SJSA1 (cell line): Measurements from ENCODE around the gene LHX3. TPM values are rescaled to one million over a fixed set of nuclear protein-coding genes. Genes with fewer than 3 reads are reported as not detected.
"Not testable (repeated sequence)": the region's sequence is repeated elsewhere in the genome, so short reads cannot be mapped to it uniquely, and the experiment has no call there.

Source experiments
- DNase-seq, 2 experiments: peaks; one replicate each; pipeline ENCODE4 v3.0.0-alpha.2; 2015 to 2020; ENCODE audit warnings: low spot score in 2 of 2, low read depth in 1 of 2
- H3K27ac ChIP-seq: fragments of 250-450 bp; sonication (Bioruptor Pico); 2 replicates; pipeline ENCODE4 v1.5.1; 2020; ENCODE audit warnings: mild to moderate bottlenecking, moderate library complexity
- H3K27me3 ChIP-seq: fragments of 250-450 bp; sonication (Bioruptor Pico); replicated peaks from 2 replicates; pipeline ENCODE4 v1.5.1; 2020; ENCODE audit warnings: mild to moderate bottlenecking, moderate library complexity
- H3K36me3 ChIP-seq: fragments of 250-450 bp; sonication (Bioruptor Pico); 2 replicates; pipeline ENCODE4 v1.5.1; 2020; ENCODE audit warnings: mild to moderate bottlenecking
- H3K4me1 ChIP-seq: fragments of 250-450 bp; sonication (Bioruptor Pico); replicated peaks from 2 replicates; pipeline ENCODE4 v1.6.1; 2021; ENCODE audit warnings: mild to moderate bottlenecking
- H3K4me3 ChIP-seq: fragments of 250-450 bp; sonication (Bioruptor Pico); 2 replicates; pipeline ENCODE4 v1.5.1; 2020; ENCODE audit warnings: mild to moderate bottlenecking
- H3K9me3 ChIP-seq: fragments of 250-450 bp; sonication (Bioruptor Pico); replicated peaks from 2 replicates; pipeline ENCODE4 v1.5.1; 2020; ENCODE audit warnings: mild to moderate bottlenecking
- total RNA-seq: library from RNA; depleted of rRNA; stranded (reverse); fragments of >200 nt; shearing (Covaris generic); gene quantifications from 2 replicates; pipeline ENCODE4 v1.2.3, GENCODE V29; 2014

The LHX3 gene
- total RNA-seq, 1 experiment from 2014 or later = not detected

- no peak overlapping the region for H3K4me3 ChIP-seq
- no peaks in the 10 kb centered on the region for H3K36me3 ChIP-seq
- peaks cover 13% of the 10 kb centered on the region for H3K4me1 ChIP-seq
- H3K9me3 ChIP-seq = no peaks in the 10 kb centered on the region
- no peak overlapping the region for H3K27ac ChIP-seq
- H3K27me3 ChIP-seq = no peaks in the 10 kb centered on the region
- no peak for DNase-seq
These were observed 32.8 kb upstream of the LHX3 start for GRCh38 chr9:136237486-136238341.

GRCh38 chr9:136236471-136237410, 31.8 kb upstream of the LHX3 start:
- H3K4me3 ChIP-seq, H3K36me3 ChIP-seq, H3K27me3 ChIP-seq, H3K27ac ChIP-seq, DNase-seq, H3K9me3 ChIP-seq: not testable (repeated sequence)
- peaks cover 21% of the 10 kb centered on the region for H3K4me1 ChIP-seq

GRCh38 chr9:136235709-136236455, 31.0 kb upstream of the LHX3 start:
- no peak overlapping the region for H3K4me3 ChIP-seq
- no peaks in the 10 kb centered on the region for H3K9me3 ChIP-seq
- H3K4me1 ChIP-seq = peaks cover 21% of the 10 kb centered on the region
- H3K27me3 ChIP-seq = no peaks in the 10 kb centered on the region
- no peaks in the 10 kb centered on the region for H3K36me3 ChIP-seq
- no peak for DNase-seq
- H3K27ac ChIP-seq = no peak overlapping the region

GRCh38 chr9:136235171-136235570, 30.2 kb upstream of the LHX3 start:
- Histone ChIP-seq H3K27ac (no peak overlapping the region), H3K27me3 (no peaks in the 10 kb centered on the region), H3K36me3 (no peaks in the 10 kb centered on the region), H3K9me3 (no peaks in the 10 kb centered on the region), H3K4me3 (no peak overlapping the region), H3K4me1 (peaks cover 21% of the 10 kb centered on the region)
- DNase-seq = no peak

GRCh38 chr9:136234597-136234996, 29.7 kb upstream of the LHX3 start:
- no peak overlapping the region for H3K4me3 ChIP-seq
- H3K27me3 ChIP-seq = no peaks in the 10 kb centered on the region
- no peaks in the 10 kb centered on the region for H3K9me3 ChIP-seq
- H3K27ac ChIP-seq = no peak overlapping the region
- no peak for DNase-seq
- H3K4me1 ChIP-seq = peaks cover 25% of the 10 kb centered on the region
- H3K36me3 ChIP-seq = no peaks in the 10 kb centered on the region

GRCh38 chr9:136233868-136234267, 28.9 kb upstream of the LHX3 start:
- H3K9me3 ChIP-seq = no peaks in the 10 kb centered on the region
- DNase-seq = no peak
- no peaks in the 10 kb centered on the region for H3K36me3 ChIP-seq
- H3K27me3 ChIP-seq = no peaks in the 10 kb centered on the region
- peaks cover 32% of the 10 kb centered on the region for H3K4me1 ChIP-seq
- H3K27ac ChIP-seq = no peak overlapping the region
- no peak overlapping the region for H3K4me3 ChIP-seq

- Histone ChIP-seq H3K4me1 (peaks cover 37% of the 10 kb centered on the region), H3K4me3 (no peak overlapping the region), H3K9me3 (no peaks in the 10 kb centered on the region), H3K27ac (no peak overlapping the region), H3K27me3 (no peaks in the 10 kb centered on the region), H3K36me3 (no peaks in the 10 kb centered on the region)
- DNase-seq = no peak
These were observed 28.5 kb upstream of the LHX3 start for GRCh38 chr9:136233411-136233810.

- no peaks in the 10 kb centered on the region for H3K27me3 ChIP-seq
- peaks cover 41% of the 10 kb centered on the region for H3K4me1 ChIP-seq
- no peaks in the 10 kb centered on the region for H3K36me3 ChIP-seq
- no peak for DNase-seq
- no peak overlapping the region for H3K27ac ChIP-seq
- H3K9me3 ChIP-seq = no peaks in the 10 kb centered on the region
- no peak overlapping the region for H3K4me3 ChIP-seq
These were observed 28.0 kb upstream of the LHX3 start for GRCh38 chr9:136232969-136233368.

GRCh38 chr9:136231478-136232297, 26.8 kb upstream of the LHX3 start:
- Histone ChIP-seq H3K27me3 (no peaks in the 10 kb centered on the region), H3K27ac (no peak overlapping the region), H3K9me3 (no peaks in the 10 kb centered on the region), H3K4me3 (no peak overlapping the region), H3K36me3 (peaks cover under 1% of the 10 kb centered on the region; the same call in 1 of the 2 replicates), H3K4me1 (peaks cover 44% of the 10 kb centered on the region)
- DNase-seq = no peak

GRCh38 chr9:136230773-136231172, 25.8 kb upstream of the LHX3 start:
- H3K4me1 ChIP-seq = peaks cover 44% of the 10 kb centered on the region
- peaks cover 9% of the 10 kb centered on the region for H3K36me3 ChIP-seq
- H3K27me3 ChIP-seq = no peaks in the 10 kb centered on the region
- no peak for DNase-seq
- H3K27ac ChIP-seq = no peak overlapping the region
- H3K4me3 ChIP-seq = no peak overlapping the region
- H3K9me3 ChIP-seq = no peaks in the 10 kb centered on the region

- no peak overlapping the region for H3K27ac ChIP-seq
- H3K4me3 ChIP-seq = no peak overlapping the region
- H3K9me3 ChIP-seq = no peaks in the 10 kb centered on the region
- no peak for DNase-seq
- H3K36me3 ChIP-seq = peaks cover 10% of the 10 kb centered on the region
- peaks cover 44% of the 10 kb centered on the region for H3K4me1 ChIP-seq
- no peaks in the 10 kb centered on the region for H3K27me3 ChIP-seq
These were observed 25.4 kb upstream of the LHX3 start for GRCh38 chr9:136230365-136230764.

- H3K27ac ChIP-seq = no peak overlapping the region
- H3K4me1 ChIP-seq = peaks cover 44% of the 10 kb centered on the region
- DNase-seq = peak in 1 of 2 experiments; percentile 30
- H3K27me3 ChIP-seq = no peaks in the 10 kb centered on the region
- H3K36me3 ChIP-seq = peaks cover 10% of the 10 kb centered on the region
- H3K9me3 ChIP-seq = no peaks in the 10 kb centered on the region
- no peak overlapping the region for H3K4me3 ChIP-seq
These were observed 24.5 kb upstream of the LHX3 start for GRCh38 chr9:136229096-136230065.
